Aorta (tissue), 5 donors: Measurements from ENCODE around the gene RAB3D. TPM values are rescaled to one million over a fixed set of nuclear protein-coding genes. Genes with fewer than 3 reads are reported as not detected.
A peak's percentile ranks its signal among the peaks of the same experiment; 100 is the strongest.
"Not testable (repeated sequence)": the region's sequence is repeated elsewhere in the genome, so short reads cannot be mapped to it uniquely, and the experiment has no call there.

Experiments used
- ATAC-seq: fragments of 200-7000 bp; cut with Tn5 transposase; one replicate; pipeline ENCODE4 v1.9.1; 2022; ENCODE audit warnings: moderate library complexity; ENCODE audit not compliant: low FRiP score
- DNase-seq, 2 donors: peaks; one replicate each; pipeline ENCODE4 v3.0.0-alpha.2; 2020
- H3K27ac ChIP-seq, 2 donors: one replicate each; pipeline ENCODE4 v1.5.1; 2013; ENCODE audit warnings: low read length in 2 of 2, mild to moderate bottlenecking in 2 of 2, moderate library complexity in 2 of 2, control low read depth in 1 of 2, inconsistent platforms in 1 of 2, low read depth in 1 of 2
- H3K27me3 ChIP-seq, 2 donors: one replicate each; pipeline ENCODE4 v1.6.1; 2013; ENCODE audit warnings: control low read depth in 1 of 2, low read length in 1 of 2, mild to moderate bottlenecking in 1 of 2, moderate library complexity in 1 of 2; ENCODE audit not compliant: insufficient read depth in 2 of 2, control insufficient read depth in 1 of 2
- H3K36me3 ChIP-seq, 2 donors: one replicate each; pipeline ENCODE4 v1.6.1; 2013; ENCODE audit warnings: control low read depth in 1 of 2, low read length in 1 of 2, mild to moderate bottlenecking in 1 of 2; ENCODE audit not compliant: insufficient read depth in 2 of 2, control insufficient read depth in 1 of 2
- H3K4me1 ChIP-seq, 2 donors: one replicate each; pipeline ENCODE4 v1.6.1; 2013; ENCODE audit warnings: low read length in 2 of 2, control low read depth in 1 of 2, mild to moderate bottlenecking in 1 of 2, moderate library complexity in 1 of 2; ENCODE audit not compliant: insufficient read depth in 2 of 2, control insufficient read depth in 1 of 2
- H3K4me3 ChIP-seq, 2 donors: one replicate each; pipeline ENCODE4 v1.5.1; 2013; ENCODE audit warnings: low read length in 2 of 2, control low read depth in 1 of 2, mild to moderate bottlenecking in 1 of 2
- H3K9me3 ChIP-seq: one replicate; pipeline ENCODE4 v1.6.1; 2013; ENCODE audit warnings: mild to moderate bottlenecking, low read length; ENCODE audit not compliant: control insufficient read depth
- WGBS, 2 donors: extraction: QIAGEN DNeasy Blood & Tissue Kit; methylation state at CpG; one replicate each; pipeline ENCODE4 v1.1.7; 2013; 5-methylcytosine and 5-hydroxymethylcytosine counted together
- intact Hi-C, 2 donors: fragments of 100-400 bp; cut with DNase I; formaldehyde crosslinking; loops; one replicate each; pipeline versions ENCODE4 v1.14.2 to v1.15.0; 2022
- polyA plus RNA-seq, 2 donors: library from polyadenylated mRNA; stranded (reverse); fragments of 200-250 nt; gene quantifications; one replicate each; pipeline ENCODE4 v1.2.3, GENCODE V29; 2013
- total RNA-seq, 2 donors: library from RNA; stranded (reverse); fragmentation: NEBNext Ultra II Directional; extraction: Animal tissue kit (Norgen Biotek cat#: 25700); gene quantifications; one replicate each; pipeline ENCODE4 v1.2.1, GENCODE V29; 2021
- donor health status: healthy with polysubstance abuse.
- donor health status: Bipolar disorder and iron deficiency.
- donor health status: DM: no; HTN: no; CAD: no.
- donor health status: DM: no; HTN: no; CAD: no.
- donor health status: DM: yes; HTN: yes; CAD: no.

Gene RAB3D
- total and polyA plus RNA-seq, 4 donors: 3.0 to 32.7 (median 16.9) TPM

GRCh38 chr19:11322269-11323024 lies 17.0 kb downstream of the RAB3D start:
- intact Hi-C loops: no loop called here

GRCh38 chr19:11321191-11322126 lies 18.0 kb downstream of the RAB3D start:
- H3K4me3 ChIP-seq: no peak overlapping the region
- H3K27me3 ChIP-seq: no peaks in the 10 kb centered on the region
- intact Hi-C loops: no loop called here
- no peaks in the 10 kb centered on the region for H3K36me3 ChIP-seq
- no peak overlapping the region for H3K27ac ChIP-seq
- H3K4me1 ChIP-seq: no peaks in the 10 kb centered on the region
- H3K9me3 ChIP-seq: no peaks in the 10 kb centered on the region
- no peak for DNase-seq
- WGBS, 2 donors: 71 to 75% methylated on average over 14 of the region's 14 CpGs
- ATAC-seq: no peak

More at GRCh38 chr19:11322269-11323024, 17.0 kb downstream of the RAB3D start:
- Histone ChIP-seq H3K4me3 (no peak overlapping the region), H3K36me3 (no peaks in the 10 kb centered on the region), H3K27me3 (no peaks in the 10 kb centered on the region), H3K27ac (no peak overlapping the region), H3K9me3 (no peaks in the 10 kb centered on the region), H3K4me1 (no peaks in the 10 kb centered on the region)
- DNase-seq: no peak
- no peak for ATAC-seq
- 59 to 62% methylated on average over 7 of the region's 7 CpGs for WGBS, 2 donors

- H3K36me3 ChIP-seq, H3K27me3 ChIP-seq, DNase-seq, H3K27ac ChIP-seq, H3K4me3 ChIP-seq, intact Hi-C loops, ATAC-seq, H3K9me3 ChIP-seq, H3K4me1 ChIP-seq: not testable (repeated sequence)
- 73 to 76% methylated on average over 9 of the region's 9 CpGs for WGBS, 2 donors
Observed at GRCh38 chr19:11320278-11320995, 19.0 kb downstream of the RAB3D start.

- no peak overlapping the region for H3K4me3 ChIP-seq
- WGBS, 2 donors: 62 to 75% methylated on average over 9 of the region's 9 CpGs
- no peaks in the 10 kb centered on the region for H3K36me3 ChIP-seq
- H3K27ac ChIP-seq: no peak overlapping the region
- ATAC-seq (no peak), DNase-seq (no peak)
- intact Hi-C loops: no loop called here
- no peaks in the 10 kb centered on the region for H3K9me3 ChIP-seq
- no peaks in the 10 kb centered on the region for H3K27me3 ChIP-seq
- H3K4me1 ChIP-seq: no peaks in the 10 kb centered on the region
Observed at GRCh38 chr19:11306337-11306736, 33.1 kb downstream of the RAB3D start.

- 87 to 88% methylated on average over 5 of the region's 5 CpGs for WGBS, 2 donors
- Histone ChIP-seq H3K27me3 (no peaks in the 10 kb centered on the region), H3K4me1 (no peaks in the 10 kb centered on the region), H3K4me3 (no peak overlapping the region), H3K36me3 (no peaks in the 10 kb centered on the region), H3K9me3 (no peaks in the 10 kb centered on the region), H3K27ac (no peak overlapping the region)
- DNase-seq (no peak), ATAC-seq (no peak)
- intact Hi-C loops: no loop called here
Observed at GRCh38 chr19:11304936-11305335, 34.5 kb downstream of the RAB3D start.

- ATAC-seq (no peak), DNase-seq (no peak)
- Histone ChIP-seq H3K9me3 (no peaks in the 10 kb centered on the region), H3K36me3 (no peaks in the 10 kb centered on the region), H3K4me3 (no peak overlapping the region), H3K27me3 (no peaks in the 10 kb centered on the region), H3K4me1 (no peaks in the 10 kb centered on the region), H3K27ac (no peak overlapping the region)
- intact Hi-C loops: no loop called here
- WGBS, 2 donors: 87 to 90% methylated on average over 11 of the region's 11 CpGs
Observed at GRCh38 chr19:11300811-11301120, 38.7 kb downstream of the RAB3D start.

- intact Hi-C loops: loop anchor here in 1 of 2 donors (5.0 to 10.0 kb wide), 2 partner anchors 37 to 295 kb away; partner anchors contain the start of genes RAB3D and ZNF627
- Histone ChIP-seq H3K27ac (no peak overlapping the region), H3K36me3 (no peaks in the 10 kb centered on the region), H3K9me3 (no peaks in the 10 kb centered on the region), H3K4me1 (no peaks in the 10 kb centered on the region), H3K4me3 (no peak overlapping the region), H3K27me3 (no peaks in the 10 kb centered on the region)
- DNase-seq: no peak
- 71 to 75% methylated on average over 8 of the region's 8 CpGs for WGBS, 2 donors
- no peak for ATAC-seq
Observed at GRCh38 chr19:11299946-11300810, 39.3 kb downstream of the RAB3D start.

GRCh38 chr19:11296264-11296663 lies 43.2 kb downstream of the RAB3D start:
- H3K27me3 ChIP-seq: no peaks in the 10 kb centered on the region
- H3K4me3 ChIP-seq: no peak overlapping the region
- H3K36me3 ChIP-seq: no peaks in the 10 kb centered on the region
- H3K27ac ChIP-seq: no peak overlapping the region
- no peaks in the 10 kb centered on the region for H3K4me1 ChIP-seq
- H3K9me3 ChIP-seq: no peaks in the 10 kb centered on the region
- DNase-seq (no peak), ATAC-seq (peak; percentile 2)
- 11 to 14% methylated on average over 7 of the region's 7 CpGs for WGBS, 2 donors
- intact Hi-C loops: loop anchor here in 1 of 2 donors (5.0 to 10.0 kb wide), 2 partner anchors 41 to 299 kb away; partner anchors contain the start of genes RAB3D and ZNF627
